Activated CD4-positive, alpha-beta T cell treated with anti-CD3 and anti-CD28 coated beads, Interleukin-2, amount 10 ng/mL, durations not matched to agents 7 days and 5 days (primary cell): Measurements from ENCODE around the gene STAP1. TPM values are rescaled to one million over a fixed set of nuclear protein-coding genes. Genes with fewer than 3 reads are reported as not detected.

Experiments
- CTCF ChIA-PET: fragments of 350-600 bp; sonication (Branson Sonifier 250); formaldehyde crosslinking; loops from one replicate; lab custom pipeline; 2021; ENCODE audit warnings: antibody characterized with exemption; lab: Charles Lee
- POLR2A ChIA-PET: fragments of 350-600 bp; sonication (Branson Sonifier 250); formaldehyde crosslinking; loops from one replicate; lab custom pipeline; 2021; ENCODE audit warnings: antibody characterized with exemption; lab: Charles Lee
- DNase-seq: peaks from one replicate; pipeline ENCODE4 v3.0.0-alpha.2; 2020
- H3K27ac Mint-ChIP-seq: one replicate; pipeline ENCODE4 v1.8.0; 2021; ENCODE audit warnings: mild to moderate bottlenecking, moderate library complexity, mixed read lengths
- H3K27me3 Mint-ChIP-seq: one replicate; pipeline ENCODE4 v1.8.0; 2021; ENCODE audit warnings: mixed read lengths
- H3K36me3 Mint-ChIP-seq: one replicate; pipeline ENCODE4 v1.8.0; 2021; ENCODE audit warnings: low read depth, mixed read lengths
- H3K4me1 Mint-ChIP-seq: one replicate; pipeline ENCODE4 v1.8.0; 2021; ENCODE audit warnings: mixed read lengths
- H3K4me3 Mint-ChIP-seq: one replicate; pipeline ENCODE4 v1.8.0; 2021; ENCODE audit warnings: mild to moderate bottlenecking, moderate library complexity, mixed read lengths
- H3K9me3 Mint-ChIP-seq: one replicate; pipeline ENCODE4 v1.8.0; 2021; ENCODE audit warnings: mixed read lengths
- total RNA-seq, 2 experiments: library from RNA; stranded (reverse); gene quantifications; one replicate each; pipeline ENCODE4 v1.2.3, GENCODE V29; 2021

The STAP1 gene
- total RNA-seq, 2 experiments from 2014 or later: 31.0 to 32.5 TPM

DNA sequence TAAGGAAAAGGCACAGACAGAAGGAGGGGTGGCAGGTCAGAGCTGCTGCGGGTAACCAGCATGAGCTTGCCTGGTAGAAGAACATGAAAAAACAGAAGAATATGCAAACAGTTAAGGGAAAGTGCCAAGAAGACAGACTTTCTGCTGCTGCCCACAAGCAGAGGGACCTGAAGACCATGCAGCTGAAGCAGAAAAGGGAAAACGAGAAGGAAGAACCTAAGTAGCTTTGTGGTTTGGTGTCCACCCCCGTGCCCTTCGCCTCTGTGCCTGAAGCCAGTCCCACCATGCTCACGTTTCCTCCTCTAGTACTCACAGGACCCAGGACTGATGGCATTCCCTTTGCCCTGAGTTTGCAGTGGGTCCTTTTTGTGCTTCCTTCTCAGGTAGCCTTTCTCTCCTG lies 79.6 kb downstream of the STAP1 start:
- no peaks in the 10 kb centered on the region for H3K9me3 Mint-ChIP-seq
- H3K4me1 Mint-ChIP-seq: peaks cover 15% of the 10 kb centered on the region
- H3K36me3 Mint-ChIP-seq: peaks cover 53% of the 10 kb centered on the region
- peak overlapping the region; percentile 27 for H3K27ac Mint-ChIP-seq
- H3K4me3 Mint-ChIP-seq: no peak overlapping the region
- no peaks in the 10 kb centered on the region for H3K27me3 Mint-ChIP-seq
- ChIA-PET CTCF (interaction anchor here (0.7 to 0.8 kb wide), 2 partner anchors 86 to 118 kb away, joined by 3 to 4 read pairs; no protein-coding TSS in a partner anchor), POLR2A (no interaction called here)
- no peak for DNase-seq

DNA sequence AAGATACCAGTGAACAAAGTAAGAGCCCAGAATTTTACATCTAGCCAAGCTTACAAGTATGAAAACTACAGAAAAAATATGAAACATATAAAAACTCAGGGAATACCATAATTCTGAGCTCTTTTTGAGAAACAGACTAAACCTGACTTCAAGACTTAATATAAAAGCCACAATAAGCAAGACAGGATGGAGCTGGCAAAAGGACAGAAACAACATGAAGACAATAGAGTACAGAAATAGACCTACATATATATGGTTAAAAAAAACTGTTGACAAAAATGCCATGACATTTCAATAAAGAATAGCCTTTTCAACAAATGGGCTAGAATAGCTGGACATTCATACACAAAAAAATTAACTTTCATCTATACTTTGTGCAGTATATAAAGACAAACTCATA lies 93.0 kb downstream of the STAP1 start:
- no peak overlapping the region for H3K27ac Mint-ChIP-seq
- POLR2A ChIA-PET: no interaction called here

More for the DNA sequence above, 93.0 kb downstream of the STAP1 start:
- no peaks in the 10 kb centered on the region for H3K27me3 Mint-ChIP-seq
- H3K4me1 Mint-ChIP-seq: peaks cover 5% of the 10 kb centered on the region
- H3K4me3 Mint-ChIP-seq: no peak overlapping the region
- CTCF ChIA-PET: interaction anchor here (1.2 to 1.9 kb wide), 3 partner anchors 9 to 31 kb away, joined by 3 to 4 read pairs (median 3); no protein-coding TSS in a partner anchor
- peaks cover 66% of the 10 kb centered on the region for H3K36me3 Mint-ChIP-seq
- H3K9me3 Mint-ChIP-seq: peaks cover 12% of the 10 kb centered on the region
- no peak for DNase-seq

Other genes with a start within 250 kb of the STAP1 start
- gene CENPC, start 13.2 kb upstream of the STAP1 start, total RNA-seq: 10 to 100 TPM; 34.4 to 38.0 TPM
- 10 to 100 TPM; 73.3 to 82.0 TPM for gene UBA6, start 142.4 kb downstream of the STAP1 start, total RNA-seq
- not detected for gene GNRHR, start 195.7 kb downstream of the STAP1 start, total RNA-seq